ENCODE data around the gene PDE4D.
"Not testable (repeated sequence)": the region's sequence is repeated elsewhere in the genome, so short reads cannot be mapped to it uniquely, and the experiment has no call there.

The PDE4D gene

GRCh38 chr5:59772757-59773156 lies 120.8 kb downstream of the PDE4D start:
- H3K27ac ChIP-seq = no peak overlapping the region
- no peak for DNase-seq (ENCODE audit: low read depth, low spot score)

GRCh38 chr5:59772206-59772605 lies 121.3 kb downstream of the PDE4D start:
- no peak overlapping the region for H3K27ac ChIP-seq
- DNase-seq (ENCODE audit: low read depth, low spot score) = no peak

GRCh38 chr5:59770953-59771352 lies 122.6 kb downstream of the PDE4D start:
- no peak for DNase-seq (ENCODE audit: low read depth, low spot score)
- no peak overlapping the region for H3K27ac ChIP-seq

- H3K27ac ChIP-seq = peak overlapping the region; percentile 86
- no peak for DNase-seq (ENCODE audit: low read depth, low spot score)
These were observed 123.7 kb downstream of the PDE4D start for GRCh38 chr5:59769832-59770231.

GRCh38 chr5:59769041-59769360 lies 124.5 kb downstream of the PDE4D start:
- DNase-seq (ENCODE audit: low read depth, low spot score) = no peak
- peak overlapping the region; percentile 86 for H3K27ac ChIP-seq

- DNase-seq (ENCODE audit: low read depth, low spot score) = peak; percentile 43
- peak overlapping the region; percentile 86 for H3K27ac ChIP-seq
These were observed 125.1 kb downstream of the PDE4D start for GRCh38 chr5:59768152-59769040.

GRCh38 chr5:59767681-59768151 lies 125.8 kb downstream of the PDE4D start:
- DNase-seq (ENCODE audit: low read depth, low spot score) = no peak
- H3K27ac ChIP-seq = peak overlapping the region; percentile 86

GRCh38 chr5:59767211-59767605 lies 126.3 kb downstream of the PDE4D start:
- no peak for DNase-seq (ENCODE audit: low read depth, low spot score)
- H3K27ac ChIP-seq = peak overlapping the region; percentile 86

GRCh38 chr5:59766427-59767210 lies 126.9 kb downstream of the PDE4D start:
- peak overlapping the region; percentile 86 for H3K27ac ChIP-seq
- no peak for DNase-seq (ENCODE audit: low read depth, low spot score)

GRCh38 chr5:59765446-59765845 lies 128.1 kb downstream of the PDE4D start:
- no peak overlapping the region for H3K27ac ChIP-seq
- DNase-seq (ENCODE audit: low read depth, low spot score) = no peak

- no peak for DNase-seq (ENCODE audit: low read depth, low spot score)
- no peak overlapping the region for H3K27ac ChIP-seq
These were observed 129.2 kb downstream of the PDE4D start for GRCh38 chr5:59764361-59764760.

- H3K27ac ChIP-seq = no peak overlapping the region
- DNase-seq (ENCODE audit: low read depth, low spot score) = no peak
These were observed 130.0 kb downstream of the PDE4D start for GRCh38 chr5:59763541-59763940.

GRCh38 chr5:59762232-59762631 lies 131.3 kb downstream of the PDE4D start:
- DNase-seq (ENCODE audit: low read depth, low spot score); H3K27ac ChIP-seq: not testable (repeated sequence)

- peak overlapping the region; percentile 67 for H3K27ac ChIP-seq
- DNase-seq (ENCODE audit: low read depth, low spot score) = peak; percentile 62
These were observed 132.7 kb downstream of the PDE4D start for GRCh38 chr5:59760785-59761348.

- peak overlapping the region; percentile 67 for H3K27ac ChIP-seq
- DNase-seq (ENCODE audit: low read depth, low spot score) = no peak
These were observed 133.8 kb downstream of the PDE4D start for GRCh38 chr5:59759600-59760351.

GRCh38 chr5:59758566-59758965 lies 135.0 kb downstream of the PDE4D start:
- peak overlapping the region; percentile 67 for H3K27ac ChIP-seq
- DNase-seq (ENCODE audit: low read depth, low spot score) = peak; percentile 64

- no peak overlapping the region for H3K27ac ChIP-seq
- no peak for DNase-seq (ENCODE audit: low read depth, low spot score)
These were observed 136.1 kb downstream of the PDE4D start for GRCh38 chr5:59757442-59757841.

GRCh38 chr5:59756373-59757035 lies 137.0 kb downstream of the PDE4D start:
- no peak overlapping the region for H3K27ac ChIP-seq
- no peak for DNase-seq (ENCODE audit: low read depth, low spot score)

- H3K27ac ChIP-seq = no peak overlapping the region
- no peak for DNase-seq (ENCODE audit: low read depth, low spot score)
These were observed 138.1 kb downstream of the PDE4D start for GRCh38 chr5:59755476-59755875.

- DNase-seq (ENCODE audit: low read depth, low spot score) = no peak
- H3K27ac ChIP-seq = no peak overlapping the region
These were observed 139.9 kb downstream of the PDE4D start for GRCh38 chr5:59753599-59753998.

All from epithelial cell of prostate (primary cell).